SK-N-SH (cell line): ENCODE results near the gene FOXN4. TPM values are rescaled to one million over a fixed set of nuclear protein-coding genes. Genes with fewer than 3 reads are reported as not detected.

Experiments
- CTCF ChIA-PET: fragments of 300-600, 350-600 bp; formaldehyde crosslinking; extraction: SDS; loops from one replicate; lab custom pipeline; 2021; lab: Yijun Ruan, JAX
- POLR2A ChIA-PET: fragments of 350-600 bp; sonication (Branson Sonifier 250); formaldehyde crosslinking; extraction: SDS; loops from one replicate; lab custom pipeline; 2020; ENCODE audit warnings: antibody characterized with exemption, inconsistent platforms; lab: Yijun Ruan, JAX
- DNase-seq: peaks from one replicate; pipeline ENCODE4 v3.0.0; 2012
- H2AFZ ChIP-seq: fragments of 200-600 bp; sonication (generic); 2 replicates; pipeline ENCODE4 v1.8.1; 2016; ENCODE audit warnings: antibody characterized with exemption, mild to moderate bottlenecking, low read depth
- H3F3A ChIP-seq: fragments of 200-600 bp; sonication (generic); replicated peaks from 2 replicates; pipeline ENCODE3; 2016; ENCODE audit warnings: antibody characterized with exemption, mild to moderate bottlenecking; ENCODE audit not compliant: insufficient read depth
- H3K27ac ChIP-seq, 2 experiments: fragments of 200-500 bp in 1 of 2; fragments of 200-600 bp in 1 of 2; sonication (Bioruptor generic) in 1 of 2; sonication (generic), shearing (Covaris generic) in 1 of 2; 2 replicates each; pipeline versions ENCODE4 v1.5.1 to v1.6.1; 2014 to 2016; ENCODE audit warnings: low read depth in 2 of 2, inconsistent platforms in 1 of 2, low read length in 1 of 2, mild to moderate bottlenecking in 1 of 2, mixed read lengths in 1 of 2
- H3K27me3 ChIP-seq: fragments of 200-600 bp; sonication (generic), shearing (Covaris generic); 2 replicates; pipeline ENCODE4 v1.6.1; 2016; ENCODE audit warnings: mixed run types; ENCODE audit not compliant: insufficient read depth
- H3K36me3 ChIP-seq, 2 experiments: fragments of 200-500 bp in 1 of 2; fragments of 200-600 bp in 1 of 2; sonication (Bioruptor generic) in 1 of 2; sonication (generic) in 1 of 2; replicated peaks in 1 of 2; 2 replicates each; pipeline versions ENCODE3 to v1.5.1; 2014 to 2016; ENCODE audit warnings: low read length in 1 of 2, mild to moderate bottlenecking in 1 of 2; ENCODE audit not compliant: insufficient read depth in 2 of 2, control insufficient read depth in 1 of 2
- H3K4me1 ChIP-seq, 2 experiments: fragments of 200-500 bp in 1 of 2; fragments of 200-600 bp in 1 of 2; sonication (Bioruptor generic) in 1 of 2; sonication (generic), shearing (Covaris generic) in 1 of 2; 2 replicates each; pipeline versions ENCODE4 v1.5.1 to v1.6.1; 2014 to 2016; ENCODE audit warnings: low read depth in 1 of 2, low read length in 1 of 2, mixed run types in 1 of 2; ENCODE audit not compliant: insufficient read depth in 2 of 2, control insufficient read depth in 1 of 2
- H3K4me2 ChIP-seq: fragments of 200-600 bp; sonication (generic), shearing (Covaris generic); 2 replicates; pipeline ENCODE4 v1.6.1; 2017; ENCODE audit warnings: mixed run types
- H3K4me3 ChIP-seq, 2 experiments: fragments of 200-500 bp in 1 of 2; fragments of 200-600 bp in 1 of 2; sonication (Bioruptor generic) in 1 of 2; sonication (generic), shearing (Covaris generic) in 1 of 2; 2 replicates each; pipeline versions ENCODE4 v1.5.1 to v1.8.1; 2014 to 2016; ENCODE audit warnings: low read depth in 2 of 2, inconsistent platforms in 1 of 2, low read length in 1 of 2, mild to moderate bottlenecking in 1 of 2, mixed read lengths in 1 of 2, moderate library complexity in 1 of 2
- H3K79me2 ChIP-seq: fragments of 200-600 bp; sonication (generic); 2 replicates; pipeline ENCODE4 v1.8.1; 2017; ENCODE audit warnings: mild to moderate bottlenecking; ENCODE audit not compliant: insufficient read depth
- H3K9ac ChIP-seq: fragments of 200-600 bp; sonication (generic); 2 replicates; pipeline ENCODE4 v1.6.1; 2017; ENCODE audit warnings: mixed run types
- H3K9me2 ChIP-seq: fragments of 200-600 bp; sonication (generic); 2 replicates; pipeline ENCODE4 v1.6.1; 2017; ENCODE audit warnings: mixed run types
- H3K9me3 ChIP-seq: fragments of 200-600 bp; sonication (generic); 2 replicates; pipeline ENCODE4 v1.6.1; 2017; ENCODE audit warnings: mixed run types, mild to moderate bottlenecking, moderate library complexity
- H4K20me1 ChIP-seq: fragments of 200-600 bp; sonication (generic); 2 replicates; pipeline ENCODE4 v1.6.1; 2017; ENCODE audit warnings: mild to moderate bottlenecking, mixed run types; ENCODE audit not compliant: insufficient read depth
- CHD2 ChIP-seq: fragments of 150-350 bp; IDR thresholded peaks from 2 replicates; pipeline ENCODE4 v1.6.1; 2018; ENCODE audit warnings: low read length; ENCODE audit not compliant: partially characterized antibody
- ELF1 ChIP-seq: IDR thresholded peaks from 2 replicates; pipeline ENCODE4 v1.4.0; 2012
- FOXJ3 ChIP-seq: sonication (generic); formaldehyde crosslinking; IDR thresholded peaks from 2 replicates; pipeline ENCODE4 v1.5.1; 2020; ENCODE audit warnings: mild to moderate bottlenecking, missing genetic modification reagents
- FOXM1 ChIP-seq: IDR thresholded peaks from 2 replicates; pipeline ENCODE4 v1.4.0; 2012; ENCODE audit warnings: low read depth, mild to moderate bottlenecking
- MAX ChIP-seq: IDR thresholded peaks from 2 replicates; pipeline ENCODE4 v1.4.0; 2012; ENCODE audit warnings: low read depth
- MEF2A ChIP-seq: IDR thresholded peaks from 2 replicates; pipeline ENCODE4 v1.4.0; 2012; ENCODE audit warnings: low read depth, borderline replicate concordance
- MXI1 ChIP-seq: IDR thresholded peaks from 2 replicates; pipeline ENCODE4 v1.6.1; 2012; ENCODE audit warnings: mild to moderate bottlenecking, low read depth, low read length, improper control_type of control experiment
- REST ChIP-seq: IDR thresholded peaks from 2 replicates; pipeline ENCODE4 v1.6.1; 2012; ENCODE audit warnings: mild to moderate bottlenecking, low read depth, low read length, moderate library complexity
- RFX5 ChIP-seq: IDR thresholded peaks from 2 replicates; pipeline ENCODE4 v1.6.1; 2012; ENCODE audit warnings: mild to moderate bottlenecking, improper control_type of control experiment, low read length
- SMC3 ChIP-seq: IDR thresholded peaks from 2 replicates; pipeline ENCODE4 v1.6.1; 2012; ENCODE audit warnings: low read depth, low read length, improper control_type of control experiment
- TCF12 ChIP-seq: IDR thresholded peaks from 2 replicates; pipeline ENCODE4 v1.4.0; 2012
- ZBTB33 ChIP-seq: IDR thresholded peaks from 2 replicates; pipeline ENCODE4 v1.4.0; 2012; ENCODE audit warnings: low read depth, borderline replicate concordance
- WGBS: methylation state at CpG from one replicate; pipeline ENCODE4 v1.1.6; 2017; ENCODE audit warnings: low lambda C conversion rate; 5-methylcytosine and 5-hydroxymethylcytosine counted together
- polyA plus RNA-seq, 3 experiments: library from polyadenylated mRNA; depleted of rRNA; stranded (reverse); fragments of >200 nt; gene quantifications; 2 replicates each; pipeline ENCODE4 v1.2.3, GENCODE V29; 2012

Gene FOXN4
- polyA plus RNA-seq, 1 of the 3 experiments (the other 2 are of a cell fraction) = 0.10 TPM

GRCh38 chr12:109261087-109261486 is 48.0 kb downstream of the FOXN4 start (continued):
- no peak for TF ChIP-seq CHD2
- TF ChIP-seq TCF12 = no peak
- TF ChIP-seq FOXM1 = no peak

GRCh38 chr12:109259545-109259895 is 49.6 kb downstream of the FOXN4 start:
- Histone ChIP-seq H3K9me3 (no peaks in the 10 kb centered on the region), H3K4me2 (no peak overlapping the region), H4K20me1 (no peaks in the 10 kb centered on the region), H3K27ac (no peak overlapping the region), H3K79me2 (no peaks in the 10 kb centered on the region), H3F3A (no peaks in the 10 kb centered on the region), H3K9ac (no peak overlapping the region), H2AFZ (no peak overlapping the region), H3K27me3 (no peaks in the 10 kb centered on the region), H3K36me3 (peaks cover 0 to 4% of the 10 kb centered on the region in 2 experiments)
- DNase-seq = no peak
- ChIA-PET CTCF (interaction anchor here (0.8 to 2.8 kb wide), 2 partner anchors 126 to 148 kb away, joined by 3 to 13 read pairs; no protein-coding TSS in a partner anchor), POLR2A (no interaction called here)
- WGBS = 82% methylated on average over 1 of the region's 1 CpG
- no peak for TF ChIP-seq RFX5
- no peak for TF ChIP-seq MXI1
- no peak for TF ChIP-seq CHD2
- no peak for TF ChIP-seq FOXJ3 (CRISPR knock-in tag)
- no peak for TF ChIP-seq ZBTB33
- TF ChIP-seq SMC3 = no peak
- no peak for TF ChIP-seq MEF2A
- no peak for TF ChIP-seq REST
- no peak for TF ChIP-seq ELF1
- no peak for TF ChIP-seq MAX
- no peak for TF ChIP-seq FOXM1
- TF ChIP-seq, all 33 proteins: peak for 0
- Histone ChIP-seq H3K9me2 (no peaks in the 10 kb centered on the region), H3K4me3 (no peak overlapping the region), H3K4me1 (no peaks in the 10 kb centered on the region)
